ENCODE results near the gene MRM2.

The MRM2 gene

GRCh38 chr7:2191016-2191415 is 51.0 kb downstream of the MRM2 start:
- DNase-seq (ENCODE audit: insufficient read length, low spot score) (no peak), FAIRE-seq (no peak)
- TF ChIP-seq PAX5 (IDR thresholded peaks at IDR 0.05; ENCODE audit: insufficient read depth, low read length, severe bottlenecking) (no peak), SPI1 (IDR thresholded peaks at IDR 0.05; ENCODE audit: low read depth, low read length) (no peak), POLR2AphosphoS5 (IDR thresholded peaks at IDR 0.05; ENCODE audit: low read depth, low read length) (no peak), POLR2A (IDR thresholded peaks at IDR 0.05; ENCODE audit: low read depth, low read length) (no peak), TAF1 (IDR thresholded peaks at IDR 0.05; ENCODE audit: low read depth, low read length) (no peak), POU2F2 (IDR thresholded peaks at IDR 0.05; ENCODE audit: low read depth, low read length) (no peak)

- DNase-seq (ENCODE audit: insufficient read length, low spot score) (no peak), FAIRE-seq (no peak)
- TF ChIP-seq TAF1 (IDR thresholded peaks at IDR 0.05; ENCODE audit: low read depth, low read length) (no peak), PAX5 (IDR thresholded peaks at IDR 0.05; ENCODE audit: insufficient read depth, low read length, severe bottlenecking) (no peak), POLR2AphosphoS5 (IDR thresholded peaks at IDR 0.05; ENCODE audit: low read depth, low read length) (no peak), POU2F2 (IDR thresholded peaks at IDR 0.05; ENCODE audit: low read depth, low read length) (no peak), SPI1 (IDR thresholded peaks at IDR 0.05; ENCODE audit: low read depth, low read length) (no peak), POLR2A (IDR thresholded peaks at IDR 0.05; ENCODE audit: low read depth, low read length) (no peak)
Measured at GRCh38 chr7:2190531-2190930, 51.5 kb downstream of the MRM2 start.

GRCh38 chr7:2186166-2186565 is 55.8 kb downstream of the MRM2 start:
- FAIRE-seq (no peak), DNase-seq (ENCODE audit: insufficient read length, low spot score) (no peak)
- TF ChIP-seq POLR2AphosphoS5 (IDR thresholded peaks at IDR 0.05; ENCODE audit: low read depth, low read length) (no peak), SPI1 (IDR thresholded peaks at IDR 0.05; ENCODE audit: low read depth, low read length) (no peak), POLR2A (IDR thresholded peaks at IDR 0.05; ENCODE audit: low read depth, low read length) (no peak), POU2F2 (IDR thresholded peaks at IDR 0.05; ENCODE audit: low read depth, low read length) (no peak), TAF1 (IDR thresholded peaks at IDR 0.05; ENCODE audit: low read depth, low read length) (no peak), PAX5 (IDR thresholded peaks at IDR 0.05; ENCODE audit: insufficient read depth, low read length, severe bottlenecking) (no peak)

- no peak for TF ChIP-seq PAX5 (IDR thresholded peaks at IDR 0.05; ENCODE audit: insufficient read depth, low read length, severe bottlenecking)
- DNase-seq (ENCODE audit: insufficient read length, low spot score): no peak
- no peak for FAIRE-seq
Measured at GRCh38 chr7:2185715-2186114, 56.3 kb downstream of the MRM2 start.
